WTC11 (cell line): ENCODE results near the gene KDM4C.

ENCODE experiments used
- CBFB ChIP-seq: sonication (generic); formaldehyde crosslinking; IDR thresholded peaks from 2 replicates; pipeline ENCODE4 v1.8.1; 2022; ENCODE audit warnings: mild to moderate bottlenecking, low read depth, missing genetic modification reagents
- FOXJ3 ChIP-seq: sonication (generic); formaldehyde crosslinking; IDR thresholded peaks from 2 replicates; pipeline ENCODE4 v1.9.0; 2021; ENCODE audit warnings: missing genetic modification reagents, mild to moderate bottlenecking, borderline replicate concordance
- NFYB ChIP-seq: sonication (generic); formaldehyde crosslinking; conservative IDR thresholded peaks from 2 replicates; pipeline ENCODE4 v1.8.0; 2022; ENCODE audit warnings: low read depth, missing genetic modification reagents
- NR1H2 ChIP-seq: sonication (generic); formaldehyde crosslinking; IDR thresholded peaks from 2 replicates; pipeline ENCODE4 v1.9.0; 2021; ENCODE audit warnings: mild to moderate bottlenecking, moderate library complexity, missing genetic modification reagents
- SMAD4 ChIP-seq: sonication (generic); formaldehyde crosslinking; IDR thresholded peaks from 2 replicates; pipeline ENCODE4 v1.8.0; 2022; ENCODE audit warnings: mild to moderate bottlenecking, missing genetic modification reagents
- ZNF232 ChIP-seq: sonication (generic); formaldehyde crosslinking; IDR thresholded peaks from 2 replicates; pipeline ENCODE4 v1.8.0; 2022; ENCODE audit warnings: mild to moderate bottlenecking, missing genetic modification reagents
- ZNF396 ChIP-seq: fragments of 250-450 bp; sonication (Bioruptor Pico); IDR thresholded peaks from 2 replicates; pipeline ENCODE4 v1.8.0; 2021; ENCODE audit warnings: mild to moderate bottlenecking, moderate library complexity, borderline replicate concordance
- ZNF416 ChIP-seq: fragments of 250-450 bp; sonication (Bioruptor Pico); IDR thresholded peaks from 2 replicates; pipeline ENCODE4 v1.9.0; 2021; ENCODE audit warnings: mild to moderate bottlenecking, inconsistent platforms
- TF ChIP-seq, protein P1 (sequence below): fragments of 200-600 bp; IDR thresholded peaks from 2 replicates; pipeline ENCODE4 v1.8.0; 2022; ENCODE audit warnings: antibody characterized with exemption
- TF ChIP-seq, protein P2 (sequence below): sonication (generic); formaldehyde crosslinking; IDR thresholded peaks from 2 replicates; pipeline ENCODE4 v1.8.1; 2023; ENCODE audit warnings: mild to moderate bottlenecking, missing genetic modification reagents
- TF ChIP-seq, protein P3 (sequence below): sonication (generic); formaldehyde crosslinking; IDR thresholded peaks from 2 replicates; pipeline ENCODE4 v1.8.0; 2022; ENCODE audit warnings: mild to moderate bottlenecking, missing genetic modification reagents
- TF ChIP-seq, protein P4 (sequence below): sonication (generic); formaldehyde crosslinking; conservative IDR thresholded peaks from 2 replicates; pipeline ENCODE4 v1.8.1; 2022; ENCODE audit warnings: mild to moderate bottlenecking, missing genetic modification reagents

DNA sequence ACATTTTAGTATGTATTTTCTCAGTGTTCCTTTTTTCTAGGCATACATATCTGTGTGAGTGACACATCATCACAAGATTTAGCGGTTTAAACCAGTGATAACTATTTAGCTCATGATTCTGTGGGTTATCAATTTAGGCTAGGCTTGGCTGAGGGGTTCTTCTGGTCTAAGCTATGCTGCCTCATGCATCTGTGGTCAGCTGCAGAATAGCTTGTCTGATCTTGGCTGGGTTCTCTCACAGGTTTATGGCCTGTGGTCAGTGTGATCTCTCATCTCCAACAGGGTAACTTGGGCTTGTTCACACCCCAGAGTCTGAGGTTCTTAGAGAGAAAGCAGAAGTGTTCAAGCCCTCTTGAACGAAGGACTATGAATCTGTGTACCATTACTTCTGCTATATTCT, 363.3 kb downstream of the KDM4C start:
- TF ChIP-seq, protein P1, sequence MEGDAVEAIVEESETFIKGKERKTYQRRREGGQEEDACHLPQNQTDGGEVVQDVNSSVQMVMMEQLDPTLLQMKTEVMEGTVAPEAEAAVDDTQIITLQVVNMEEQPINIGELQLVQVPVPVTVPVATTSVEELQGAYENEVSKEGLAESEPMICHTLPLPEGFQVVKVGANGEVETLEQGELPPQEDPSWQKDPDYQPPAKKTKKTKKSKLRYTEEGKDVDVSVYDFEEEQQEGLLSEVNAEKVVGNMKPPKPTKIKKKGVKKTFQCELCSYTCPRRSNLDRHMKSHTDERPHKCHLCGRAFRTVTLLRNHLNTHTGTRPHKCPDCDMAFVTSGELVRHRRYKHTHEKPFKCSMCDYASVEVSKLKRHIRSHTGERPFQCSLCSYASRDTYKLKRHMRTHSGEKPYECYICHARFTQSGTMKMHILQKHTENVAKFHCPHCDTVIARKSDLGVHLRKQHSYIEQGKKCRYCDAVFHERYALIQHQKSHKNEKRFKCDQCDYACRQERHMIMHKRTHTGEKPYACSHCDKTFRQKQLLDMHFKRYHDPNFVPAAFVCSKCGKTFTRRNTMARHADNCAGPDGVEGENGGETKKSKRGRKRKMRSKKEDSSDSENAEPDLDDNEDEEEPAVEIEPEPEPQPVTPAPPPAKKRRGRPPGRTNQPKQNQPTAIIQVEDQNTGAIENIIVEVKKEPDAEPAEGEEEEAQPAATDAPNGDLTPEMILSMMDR = no peak
- TF ChIP-seq SMAD4 = no peak
- TF ChIP-seq NFYB (CRISPR knock-in tag) = no peak
- no peak for TF ChIP-seq ZNF416
- no peak for TF ChIP-seq FOXJ3 (CRISPR knock-in tag)
- TF ChIP-seq, protein P2, sequence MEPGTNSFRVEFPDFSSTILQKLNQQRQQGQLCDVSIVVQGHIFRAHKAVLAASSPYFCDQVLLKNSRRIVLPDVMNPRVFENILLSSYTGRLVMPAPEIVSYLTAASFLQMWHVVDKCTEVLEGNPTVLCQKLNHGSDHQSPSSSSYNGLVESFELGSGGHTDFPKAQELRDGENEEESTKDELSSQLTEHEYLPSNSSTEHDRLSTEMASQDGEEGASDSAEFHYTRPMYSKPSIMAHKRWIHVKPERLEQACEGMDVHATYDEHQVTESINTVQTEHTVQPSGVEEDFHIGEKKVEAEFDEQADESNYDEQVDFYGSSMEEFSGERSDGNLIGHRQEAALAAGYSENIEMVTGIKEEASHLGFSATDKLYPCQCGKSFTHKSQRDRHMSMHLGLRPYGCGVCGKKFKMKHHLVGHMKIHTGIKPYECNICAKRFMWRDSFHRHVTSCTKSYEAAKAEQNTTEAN (CRISPR knock-in tag) = no peak
- no peak for TF ChIP-seq CBFB (CRISPR knock-in tag)
- TF ChIP-seq ZNF232 (CRISPR knock-in tag) = no peak
- TF ChIP-seq, protein P3, sequence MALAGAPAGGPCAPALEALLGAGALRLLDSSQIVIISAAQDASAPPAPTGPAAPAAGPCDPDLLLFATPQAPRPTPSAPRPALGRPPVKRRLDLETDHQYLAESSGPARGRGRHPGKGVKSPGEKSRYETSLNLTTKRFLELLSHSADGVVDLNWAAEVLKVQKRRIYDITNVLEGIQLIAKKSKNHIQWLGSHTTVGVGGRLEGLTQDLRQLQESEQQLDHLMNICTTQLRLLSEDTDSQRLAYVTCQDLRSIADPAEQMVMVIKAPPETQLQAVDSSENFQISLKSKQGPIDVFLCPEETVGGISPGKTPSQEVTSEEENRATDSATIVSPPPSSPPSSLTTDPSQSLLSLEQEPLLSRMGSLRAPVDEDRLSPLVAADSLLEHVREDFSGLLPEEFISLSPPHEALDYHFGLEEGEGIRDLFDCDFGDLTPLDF = no peak
- TF ChIP-seq ZNF396 = no peak
- TF ChIP-seq, protein P4, sequence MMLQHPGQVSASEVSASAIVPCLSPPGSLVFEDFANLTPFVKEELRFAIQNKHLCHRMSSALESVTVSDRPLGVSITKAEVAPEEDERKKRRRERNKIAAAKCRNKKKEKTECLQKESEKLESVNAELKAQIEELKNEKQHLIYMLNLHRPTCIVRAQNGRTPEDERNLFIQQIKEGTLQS = no peak
- TF ChIP-seq NR1H2 = no peak
